Astrocyte (in vitro differentiated cells and primary cell): ENCODE results near the gene STXBP5. TPM values are rescaled to one million over a fixed set of nuclear protein-coding genes. Genes with fewer than 3 reads are reported as not detected.
A peak's percentile ranks its signal among the peaks of the same experiment; 100 is the strongest.

Source experiments
- DNase-seq: peaks from one replicate; pipeline ENCODE4 v3.0.0-alpha.2; 2010; ENCODE audit warnings: low read depth
- FAIRE-seq: peaks from 2 replicates; lab custom pipeline; 2011; peaks lifted over from hg19 to GRCh38; lab: Jason Lieb, UNC
- H2AFZ ChIP-seq: 2 replicates; pipeline ENCODE4 v1.6.0; 2012; ENCODE audit warnings: low read depth, low read length, inconsistent platforms
- H3K27ac ChIP-seq: 2 replicates; pipeline ENCODE4 v1.5.1; 2011; ENCODE audit warnings: low read depth, low read length, inconsistent platforms
- H3K27me3 ChIP-seq: 2 replicates; pipeline ENCODE4 v1.6.0; 2011; ENCODE audit warnings: low read length, inconsistent platforms; ENCODE audit not compliant: insufficient read depth
- H3K36me3 ChIP-seq: 2 replicates; pipeline ENCODE4 v1.5.1; 2011; ENCODE audit warnings: low read length, inconsistent platforms; ENCODE audit not compliant: insufficient read depth
- H3K4me1 ChIP-seq: 2 replicates; pipeline ENCODE4 v1.5.1; 2011; ENCODE audit warnings: low read length, inconsistent platforms; ENCODE audit not compliant: insufficient read depth
- H3K4me2 ChIP-seq: 2 replicates; pipeline ENCODE4 v1.6.0; 2012; ENCODE audit warnings: low read length, inconsistent platforms
- H3K4me3 ChIP-seq: 2 replicates; pipeline ENCODE4 v1.5.1; 2011; ENCODE audit warnings: low read depth, mild to moderate bottlenecking, low read length, inconsistent platforms; ENCODE audit not compliant: insufficient read depth
- H3K79me2 ChIP-seq: 2 replicates; pipeline ENCODE4 v1.6.0; 2012; ENCODE audit warnings: mild to moderate bottlenecking, low read length, inconsistent platforms; ENCODE audit not compliant: insufficient read depth
- H3K9ac ChIP-seq: 2 replicates; pipeline ENCODE4 v1.6.0; 2012; ENCODE audit warnings: mild to moderate bottlenecking, low read length, inconsistent platforms
- H3K9me3 ChIP-seq: 2 replicates; pipeline ENCODE4 v1.5.1; 2012; ENCODE audit warnings: low read depth, mild to moderate bottlenecking, low read length, inconsistent platforms; ENCODE audit not compliant: insufficient read depth
- H4K20me1 ChIP-seq: 2 replicates; pipeline ENCODE4 v1.6.0; 2012; ENCODE audit warnings: low read length, inconsistent platforms; ENCODE audit not compliant: insufficient read depth
- H3K27ac Mint-ChIP-seq: one replicate; pipeline ENCODE4 v1.8.0; 2021; ENCODE audit warnings: mild to moderate bottlenecking, mixed read lengths; ENCODE audit not compliant: unreplicated experiment
- H3K27me3 Mint-ChIP-seq: one replicate; pipeline ENCODE4 v1.8.0; 2021; ENCODE audit warnings: low read depth, mixed read lengths; ENCODE audit not compliant: unreplicated experiment
- H3K36me3 Mint-ChIP-seq: one replicate; pipeline ENCODE4 v1.8.0; 2021; ENCODE audit warnings: low read depth, mixed read lengths; ENCODE audit not compliant: unreplicated experiment
- H3K4me1 Mint-ChIP-seq: one replicate; pipeline ENCODE4 v1.8.0; 2021; ENCODE audit warnings: low read depth, mixed read lengths; ENCODE audit not compliant: unreplicated experiment
- H3K4me3 Mint-ChIP-seq: one replicate; pipeline ENCODE4 v1.8.0; 2021; ENCODE audit warnings: mild to moderate bottlenecking, moderate library complexity, mixed read lengths; ENCODE audit not compliant: unreplicated experiment
- H3K9me3 Mint-ChIP-seq: one replicate; pipeline ENCODE4 v1.8.0; 2021; ENCODE audit warnings: mild to moderate bottlenecking, mixed read lengths; ENCODE audit not compliant: unreplicated experiment
- EZH2 ChIP-seq: IDR thresholded peaks from 2 replicates; pipeline ENCODE4 v1.6.1; 2012; ENCODE audit warnings: mild to moderate bottlenecking, low read length, inconsistent platforms; ENCODE audit not compliant: insufficient read depth
- total RNA-seq: library from RNA; stranded (reverse); gene quantifications from 2 replicates; pipeline ENCODE4 v1.2.1, GENCODE V29; 2021
- TF ChIP-seq, protein P1 (sequence below): IDR thresholded peaks from 2 replicates; pipeline ENCODE4 v1.5.1; 2011; ENCODE audit warnings: low read depth, mild to moderate bottlenecking, inconsistent platforms, low read length, moderate library complexity; ENCODE audit not compliant: insufficient read depth

The STXBP5 gene
- total RNA-seq, 1 donor from 2014 or later: 25.7 TPM

GRCh38 chr6:147211349-147211748, 7.1 kb downstream of the STXBP5 start:
- Mint-ChIP-seq H3K4me1 (peaks cover 25% of the 10 kb centered on the region), H3K27ac (no peak overlapping the region), H3K9me3 (no peaks in the 10 kb centered on the region), H3K36me3 (no peaks in the 10 kb centered on the region), H3K27me3 (no peaks in the 10 kb centered on the region), H3K4me3 (no peak overlapping the region)
- no peak overlapping the region for H3K9ac ChIP-seq
- FAIRE-seq (no peak), DNase-seq (no peak)
- H3K27ac ChIP-seq: no peak overlapping the region
- no peak for TF ChIP-seq EZH2
- TF ChIP-seq, protein P1, sequence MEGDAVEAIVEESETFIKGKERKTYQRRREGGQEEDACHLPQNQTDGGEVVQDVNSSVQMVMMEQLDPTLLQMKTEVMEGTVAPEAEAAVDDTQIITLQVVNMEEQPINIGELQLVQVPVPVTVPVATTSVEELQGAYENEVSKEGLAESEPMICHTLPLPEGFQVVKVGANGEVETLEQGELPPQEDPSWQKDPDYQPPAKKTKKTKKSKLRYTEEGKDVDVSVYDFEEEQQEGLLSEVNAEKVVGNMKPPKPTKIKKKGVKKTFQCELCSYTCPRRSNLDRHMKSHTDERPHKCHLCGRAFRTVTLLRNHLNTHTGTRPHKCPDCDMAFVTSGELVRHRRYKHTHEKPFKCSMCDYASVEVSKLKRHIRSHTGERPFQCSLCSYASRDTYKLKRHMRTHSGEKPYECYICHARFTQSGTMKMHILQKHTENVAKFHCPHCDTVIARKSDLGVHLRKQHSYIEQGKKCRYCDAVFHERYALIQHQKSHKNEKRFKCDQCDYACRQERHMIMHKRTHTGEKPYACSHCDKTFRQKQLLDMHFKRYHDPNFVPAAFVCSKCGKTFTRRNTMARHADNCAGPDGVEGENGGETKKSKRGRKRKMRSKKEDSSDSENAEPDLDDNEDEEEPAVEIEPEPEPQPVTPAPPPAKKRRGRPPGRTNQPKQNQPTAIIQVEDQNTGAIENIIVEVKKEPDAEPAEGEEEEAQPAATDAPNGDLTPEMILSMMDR: no peak
- H3K27me3 ChIP-seq: no peaks in the 10 kb centered on the region
- no peaks in the 10 kb centered on the region for H3K36me3 ChIP-seq
- peaks cover 15% of the 10 kb centered on the region for H4K20me1 ChIP-seq
- H3K4me2 ChIP-seq: no peak overlapping the region
- H3K4me3 ChIP-seq: no peak overlapping the region
- peaks cover 67% of the 10 kb centered on the region for H3K79me2 ChIP-seq
- no peak overlapping the region for H2AFZ ChIP-seq
- H3K4me1 ChIP-seq: no peaks in the 10 kb centered on the region
- H3K9me3 ChIP-seq: no peaks in the 10 kb centered on the region

GRCh38 chr6:147211831-147212230, 7.6 kb downstream of the STXBP5 start:
- no peak overlapping the region for H3K4me3 Mint-ChIP-seq
- H3K27me3 ChIP-seq: no peaks in the 10 kb centered on the region
- H2AFZ ChIP-seq: no peak overlapping the region
- H3K4me1 Mint-ChIP-seq: peaks cover 25% of the 10 kb centered on the region
- no peaks in the 10 kb centered on the region for H3K9me3 Mint-ChIP-seq
- TF ChIP-seq, protein P1: no peak
- no peak for TF ChIP-seq EZH2
- DNase-seq (no peak), FAIRE-seq (no peak)
- no peaks in the 10 kb centered on the region for H3K9me3 ChIP-seq
- H3K79me2 ChIP-seq: peaks cover 65% of the 10 kb centered on the region
- no peaks in the 10 kb centered on the region for H3K27me3 Mint-ChIP-seq
- no peak overlapping the region for H3K9ac ChIP-seq
- no peak overlapping the region for H3K4me2 ChIP-seq
- no peaks in the 10 kb centered on the region for H3K4me1 ChIP-seq
- no peak overlapping the region for H3K27ac Mint-ChIP-seq
- no peaks in the 10 kb centered on the region for H3K36me3 ChIP-seq
- no peak overlapping the region for H3K27ac ChIP-seq
- H3K4me3 ChIP-seq: no peak overlapping the region
- H3K36me3 Mint-ChIP-seq: no peaks in the 10 kb centered on the region
- peaks cover 15% of the 10 kb centered on the region for H4K20me1 ChIP-seq

DNA sequence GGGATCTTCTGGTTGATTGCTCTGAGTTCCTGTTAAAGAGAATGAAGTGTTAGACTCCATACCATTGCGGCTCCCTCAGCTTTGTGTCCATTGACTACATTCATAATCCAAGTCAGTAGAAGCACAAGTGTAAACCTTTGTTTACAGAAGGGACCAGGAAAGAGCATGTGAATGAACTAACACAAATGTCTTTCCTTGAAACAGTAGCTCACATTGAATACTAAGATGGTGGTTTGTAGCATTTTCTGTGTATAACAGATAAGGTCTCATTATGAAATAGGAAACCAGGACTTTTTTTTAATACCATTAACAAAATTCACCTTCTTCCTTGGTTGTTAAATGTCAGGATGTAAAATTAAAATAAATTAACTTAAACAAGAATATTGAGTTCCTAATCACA, 8.4 kb downstream of the STXBP5 start:
- H3K4me3 Mint-ChIP-seq: no peak overlapping the region
- no peaks in the 10 kb centered on the region for H3K9me3 Mint-ChIP-seq
- H3K27me3 Mint-ChIP-seq: no peaks in the 10 kb centered on the region
- Histone ChIP-seq H2AFZ (no peak overlapping the region), H3K27ac (no peak overlapping the region), H4K20me1 (peaks cover 11% of the 10 kb centered on the region), H3K27me3 (no peaks in the 10 kb centered on the region), H3K4me1 (no peaks in the 10 kb centered on the region), H3K79me2 (peaks cover 64% of the 10 kb centered on the region), H3K36me3 (no peaks in the 10 kb centered on the region), H3K4me3 (no peak overlapping the region), H3K9ac (no peak overlapping the region), H3K4me2 (no peak overlapping the region), H3K9me3 (no peaks in the 10 kb centered on the region)
- no peak for TF ChIP-seq EZH2
- TF ChIP-seq, protein P1: no peak
- H3K4me1 Mint-ChIP-seq: peaks cover 20% of the 10 kb centered on the region
- H3K36me3 Mint-ChIP-seq: no peaks in the 10 kb centered on the region
- no peak overlapping the region for H3K27ac Mint-ChIP-seq
- peak; percentile 58 for FAIRE-seq
- DNase-seq: no peak
